Right lobe of liver (tissue), 6 donors: Measurements from ENCODE around the gene SKP1. TPM values are rescaled to one million over a fixed set of nuclear protein-coding genes. Genes with fewer than 3 reads are reported as not detected.

Experiments used
- ATAC-seq, 4 donors: fragments of 200-7000 bp; cut with Tn5 transposase; one replicate each; pipeline ENCODE4 v1.9.1; 2020; ENCODE audit warnings: mild to moderate bottlenecking in 4 of 4, moderate library complexity in 4 of 4
- DNase-seq, 3 donors: peaks; one replicate each; pipeline ENCODE4 v3.0.0-alpha.2; 2020
- H3K27ac ChIP-seq, 3 donors: fragments of 200-600 bp; one replicate each; pipeline ENCODE4 v1.8.0; 2022
- H3K27me3 ChIP-seq, 2 donors: fragments of 200-600 bp; one replicate each; pipeline ENCODE4 v1.8.0; 2022
- H3K36me3 ChIP-seq, 4 donors: fragments of 200-600 bp; sonication (generic) in 1 of 4; one replicate each; pipeline versions ENCODE4 v1.5.1 to v1.8.0; 2017 to 2022; ENCODE audit warnings: control low read depth in 1 of 4
- H3K4me1 ChIP-seq, 4 donors: fragments of 200-600 bp; sonication (generic) in 1 of 4; one replicate each; pipeline versions ENCODE4 v1.5.1 to v1.8.0; 2017 to 2022; ENCODE audit warnings: control low read depth in 1 of 4
- H3K4me3 ChIP-seq, 3 donors: fragments of 200-600 bp; one replicate each; pipeline ENCODE4 v1.8.0; 2022
- H3K9me3 ChIP-seq, 4 donors: fragments of 200-600 bp; sonication (generic) in 1 of 4; one replicate each; pipeline versions ENCODE4 v1.5.1 to v1.8.0; 2017 to 2022; ENCODE audit warnings: control low read depth in 1 of 4
- CTCF ChIP-seq, 4 donors: fragments of 200-600 bp in 3 of 4; fragments of 450-650 bp in 1 of 4; IDR thresholded peaks; one replicate each; pipeline versions ENCODE4 v1.5.1 to v1.8.0; 2016 to 2022; ENCODE audit warnings: antibody characterized with exemption in 4 of 4, mild to moderate bottlenecking in 2 of 4
- POLR2A ChIP-seq: fragments of 450-650 bp; IDR thresholded peaks from one replicate; pipeline ENCODE4 v1.6.1; 2017; ENCODE audit warnings: antibody characterized with exemption, mild to moderate bottlenecking
- WGBS: methylation state at CpG from one replicate; pipeline ENCODE4 v1.1.6; 2018; ENCODE audit warnings: low coverage, low lambda C conversion rate; ENCODE audit not compliant: insufficient coverage; ENCODE audit errors: missing lambda C conversion rate; 5-methylcytosine and 5-hydroxymethylcytosine counted together
- intact Hi-C, 2 donors: fragments of 100-400 bp; cut with DNase I; formaldehyde crosslinking; loops; one replicate each; pipeline versions ENCODE4 v1.11.2 to v1.14.1; 2022
- total RNA-seq, 6 experiments: library from RNA; depleted of rRNA in 2 of 6; stranded (reverse); fragments of >200 nt in 2 of 6; fragmentation: NEBNext Ultra II Directional in 3 of 6; extraction: Animal tissue kit (Norgen Biotek cat#: 25700) in 3 of 6; gene quantifications; one replicate each; pipeline versions ENCODE4 v1.1.0 to v1.2.4, GENCODE V29; 2016 to 2023
- donor health status: DM: no; HTN: yes; CAD: no.
- donor health status: DM: no; HTN: no; CAD: no.
- donor health status: DM: no; HTN: no; CAD: no.
- donor health status: DM: no; HTN: yes; CAD: no.
- donor health status: DM: no; HTN: yes; CAD: no.

SKP1 gene
- total RNA-seq, 6 experiments from 2014 or later, result 125 to 186 (median 149) TPM

GRCh38 chr5:134135091-134135655 is 41.6 kb downstream of the SKP1 start:
- intact Hi-C loops, result no loop called here
- Histone ChIP-seq H3K27me3 (no peaks in the 10 kb centered on the region), H3K36me3 (peaks cover 0 to 4% (median 0%) of the 10 kb centered on the region in 4 donors), H3K9me3 (no peaks in the 10 kb centered on the region), H3K4me1 (no peaks in the 10 kb centered on the region), H3K4me3 (no peak overlapping the region), H3K27ac (no peak overlapping the region)
- no peak for TF ChIP-seq POLR2A
- no peak for TF ChIP-seq CTCF (IDR thresholded peaks at IDR 0.05)
- DNase-seq (peak in 1 of 3 donors; percentile 28), ATAC-seq (no peak)
- 93% methylated on average over 7 of the region's 7 CpGs for WGBS

- DNase-seq, result peak in 1 of 3 donors; percentile 31
- H3K9me3 ChIP-seq, result no peaks in the 10 kb centered on the region
- no peaks in the 10 kb centered on the region for H3K27me3 ChIP-seq
- TF ChIP-seq POLR2A, result no peak
- no peak for TF ChIP-seq CTCF (IDR thresholded peaks at IDR 0.05)
- intact Hi-C loops, result no loop called here
- no peak overlapping the region for H3K27ac ChIP-seq
- ATAC-seq, result no peak
- no peaks in the 10 kb centered on the region for H3K4me1 ChIP-seq
- no peak overlapping the region for H3K4me3 ChIP-seq
- no CpG with 5 or more reads among the region's 6 CpGs for WGBS
- peaks cover 0 to 4% (median 0%) of the 10 kb centered on the region in 4 donors for H3K36me3 ChIP-seq
Observed at GRCh38 chr5:134133995-134134541, 42.7 kb downstream of the SKP1 start.

- no peaks in the 10 kb centered on the region for H3K4me1 ChIP-seq
- DNase-seq, result peak in 1 of 3 donors; percentile 38
- ATAC-seq, result no peak
- no CpG with 5 or more reads among the region's 9 CpGs for WGBS
- no peaks in the 10 kb centered on the region for H3K27me3 ChIP-seq
- intact Hi-C loops, result no loop called here
- H3K27ac ChIP-seq, result no peak overlapping the region
- H3K36me3 ChIP-seq, result peaks cover 0 to 4% (median 0%) of the 10 kb centered on the region in 4 donors
- TF ChIP-seq POLR2A, result no peak
- no peak for TF ChIP-seq CTCF (IDR thresholded peaks at IDR 0.05)
- no peaks in the 10 kb centered on the region for H3K9me3 ChIP-seq
- H3K4me3 ChIP-seq, result no peak overlapping the region
Observed at GRCh38 chr5:134133188-134133994, 43.4 kb downstream of the SKP1 start.

GRCh38 chr5:134132372-134133187 is 44.2 kb downstream of the SKP1 start:
- H3K27me3 ChIP-seq, result no peaks in the 10 kb centered on the region
- 70% methylated on average over 11 of the region's 16 CpGs for WGBS
- ATAC-seq (peak in 1 of 4 donors; percentile 24), DNase-seq (peak in 1 of 3 donors; percentile 45)
- no peaks in the 10 kb centered on the region for H3K4me1 ChIP-seq
- intact Hi-C loops, result no loop called here
- H3K9me3 ChIP-seq, result no peaks in the 10 kb centered on the region
- H3K36me3 ChIP-seq, result peaks cover 0 to 4% (median 0%) of the 10 kb centered on the region in 4 donors
- H3K27ac ChIP-seq, result no peak overlapping the region
- TF ChIP-seq CTCF (IDR thresholded peaks at IDR 0.05) (no peak), POLR2A (no peak)
- no peak overlapping the region for H3K4me3 ChIP-seq
